KMS-11 (cell line): ENCODE measurements around the gene TRIM47.
"Not testable (repeated sequence)": the region's sequence is repeated elsewhere in the genome, so short reads cannot be mapped to it uniquely, and the experiment has no call there.

Experiments used
- H2AFZ ChIP-seq: fragments of 200-600 bp; sonication (generic); 2 replicates; pipeline ENCODE4 v1.6.1; 2016; ENCODE audit warnings: antibody characterized with exemption, mixed run types, low read depth
- H3K27ac ChIP-seq: fragments of 200-600 bp; sonication (generic); 2 replicates; pipeline ENCODE4 v1.6.1; 2016; ENCODE audit warnings: mild to moderate bottlenecking, mixed run types
- H3K27me3 ChIP-seq: fragments of 200-600 bp; sonication (generic); 2 replicates; pipeline ENCODE4 v1.6.1; 2017; ENCODE audit warnings: mild to moderate bottlenecking, low read depth, mixed run types, moderate library complexity; ENCODE audit not compliant: insufficient read depth
- H3K36me3 ChIP-seq: fragments of 200-600 bp; sonication (generic); 2 replicates; pipeline ENCODE4 v1.6.1; 2017; ENCODE audit warnings: mild to moderate bottlenecking, mixed run types; ENCODE audit not compliant: insufficient read depth
- H3K4me1 ChIP-seq: fragments of 200-600 bp; sonication (generic); 2 replicates; pipeline ENCODE4 v1.6.1; 2016; ENCODE audit warnings: mild to moderate bottlenecking, low read depth, mixed run types; ENCODE audit not compliant: poor library complexity, severe bottlenecking
- H3K4me2 ChIP-seq: fragments of 200-600 bp; sonication (generic); 2 replicates; pipeline ENCODE4 v1.7.0; 2016; ENCODE audit warnings: mild to moderate bottlenecking, mixed run types
- H3K4me3 ChIP-seq: fragments of 200-600 bp; sonication (generic); IDR thresholded peaks from 2 replicates; pipeline ENCODE4 v1.6.1; 2017; ENCODE audit warnings: low read depth, low read length, mixed read lengths; ENCODE audit not compliant: insufficient read depth
- H3K79me2 ChIP-seq: fragments of 200-600 bp; sonication (generic); 2 replicates; pipeline ENCODE4 v1.6.1; 2016; ENCODE audit warnings: low read depth, mixed run types; ENCODE audit not compliant: insufficient read depth
- H3K9ac ChIP-seq: fragments of 200-600 bp; sonication (generic); 2 replicates; pipeline ENCODE4 v1.6.1; 2016; ENCODE audit warnings: mild to moderate bottlenecking, mixed run types
- H4K20me1 ChIP-seq: fragments of 200-600 bp; sonication (generic); 2 replicates; pipeline ENCODE4 v1.6.1; 2016; ENCODE audit warnings: mild to moderate bottlenecking, mixed run types; ENCODE audit not compliant: insufficient read depth
- CTCF ChIP-seq: fragments of 200-600 bp; sonication (generic); conservative IDR thresholded peaks from 2 replicates; pipeline ENCODE4 v1.6.1; 2017; ENCODE audit warnings: low read depth, mild to moderate bottlenecking, antibody characterized with exemption, low read length, moderate library complexity, mixed read lengths

TRIM47 gene

GRCh38 chr17:75869282-75870141 lies 8.9 kb downstream of the TRIM47 start:
- H3K79me2 ChIP-seq: no peaks in the 10 kb centered on the region
- no peak overlapping the region for H3K27ac ChIP-seq
- no peaks in the 10 kb centered on the region for H3K27me3 ChIP-seq
- H3K9ac ChIP-seq: no peak overlapping the region
- no peak overlapping the region for H3K4me2 ChIP-seq
- H4K20me1 ChIP-seq: no peaks in the 10 kb centered on the region
- no peak overlapping the region for H3K4me3 ChIP-seq
- H3K36me3 ChIP-seq: no peaks in the 10 kb centered on the region
- no peak for TF ChIP-seq CTCF
- H2AFZ ChIP-seq: no peak overlapping the region
- peaks cover 43% of the 10 kb centered on the region for H3K4me1 ChIP-seq

GRCh38 chr17:75868730-75869281 lies 9.6 kb downstream of the TRIM47 start:
- not testable (repeated sequence) for H3K36me3 ChIP-seq, H3K9ac ChIP-seq, H3K27ac ChIP-seq, H3K79me2 ChIP-seq, H4K20me1 ChIP-seq, H3K4me3 ChIP-seq, H2AFZ ChIP-seq, H3K4me2 ChIP-seq, H3K27me3 ChIP-seq
- peaks cover 48% of the 10 kb centered on the region for H3K4me1 ChIP-seq

- peak overlapping the region; percentile 96 for H3K27ac ChIP-seq
- peak overlapping the region; percentile 39; the same call in 1 of the 2 replicates for H2AFZ ChIP-seq
- not testable (repeated sequence) for H3K36me3 ChIP-seq, H3K4me3 ChIP-seq, H4K20me1 ChIP-seq, H3K79me2 ChIP-seq, H3K27me3 ChIP-seq
- peak overlapping the region; percentile 74 for H3K9ac ChIP-seq
- H3K4me2 ChIP-seq: peak overlapping the region; percentile 64
- H3K4me1 ChIP-seq: peaks cover 57% of the 10 kb centered on the region
Measured at GRCh38 chr17:75865404-75866188, 12.8 kb downstream of the TRIM47 start.

- not testable (repeated sequence) for H3K4me3 ChIP-seq
- H3K27ac ChIP-seq: peak overlapping the region; percentile 96
- H2AFZ ChIP-seq: peak overlapping the region; percentile 39; the same call in 1 of the 2 replicates
Measured at GRCh38 chr17:75864887-75865286, 13.5 kb downstream of the TRIM47 start.

GRCh38 chr17:75864448-75864871 lies 13.9 kb downstream of the TRIM47 start:
- Histone ChIP-seq H3K4me3 (no peak overlapping the region), H3K4me1 (peaks cover 57% of the 10 kb centered on the region), H4K20me1 (no peaks in the 10 kb centered on the region), H3K79me2 (no peaks in the 10 kb centered on the region), H3K9ac (peak overlapping the region; percentile 74), H3K27me3 (no peaks in the 10 kb centered on the region), H2AFZ (peak overlapping the region; percentile 39; the same call in 1 of the 2 replicates), H3K4me2 (peak overlapping the region; percentile 64), H3K27ac (peak overlapping the region; percentile 96), H3K36me3 (no peaks in the 10 kb centered on the region)
- TF ChIP-seq CTCF: no peak

More at GRCh38 chr17:75864887-75865286, 13.5 kb downstream of the TRIM47 start:
- H4K20me1 ChIP-seq, H3K36me3 ChIP-seq, H3K79me2 ChIP-seq, H3K27me3 ChIP-seq: not testable (repeated sequence)
- H3K4me2 ChIP-seq: peak overlapping the region; percentile 64
- H3K9ac ChIP-seq: peak overlapping the region; percentile 74
- peaks cover 57% of the 10 kb centered on the region for H3K4me1 ChIP-seq
